GM18511 (cell line): ENCODE measurements around the gene EYS.

Experiments
- ATAC-seq: cut with Tn5 transposase; IDR thresholded peaks from one replicate; pipeline ENCODE4 v1.9.1; 2021; ENCODE audit warnings: mild to moderate bottlenecking, moderate library complexity; ENCODE audit not compliant: unreplicated experiment

Gene EYS

GRCh38 chr6:65248101-65248610, 458.9 kb downstream of the EYS start:
- ATAC-seq = no peak

- no peak for ATAC-seq
Measured at GRCh38 chr6:65231616-65232015, 475.4 kb downstream of the EYS start.

- no peak for ATAC-seq
Measured at GRCh38 chr6:65229825-65230224, 477.2 kb downstream of the EYS start.

GRCh38 chr6:65221153-65221552, 485.9 kb downstream of the EYS start:
- no peak for ATAC-seq

GRCh38 chr6:65202738-65203137, 504.3 kb downstream of the EYS start:
- ATAC-seq = no peak

GRCh38 chr6:65199683-65200082, 507.3 kb downstream of the EYS start:
- no peak for ATAC-seq

DNA sequence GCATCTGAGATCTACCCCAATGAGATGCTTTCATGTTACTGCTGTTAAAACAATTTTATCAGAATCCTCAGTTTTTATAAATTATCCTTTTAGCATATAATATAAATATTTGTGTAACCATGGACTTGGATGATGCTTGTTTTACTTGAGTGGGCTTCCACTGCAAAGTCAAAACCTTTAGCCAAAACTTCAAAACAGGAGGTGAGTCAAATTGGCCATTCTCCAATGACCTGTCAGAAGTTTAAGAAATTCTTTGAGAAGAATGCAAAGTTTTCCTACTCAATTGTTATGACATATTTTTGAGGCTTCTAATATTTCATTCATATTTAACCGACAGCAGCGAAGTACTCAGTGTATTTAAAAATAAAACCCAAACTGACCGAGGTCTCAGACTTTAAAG, 507.9 kb downstream of the EYS start:
- ATAC-seq = no peak

DNA sequence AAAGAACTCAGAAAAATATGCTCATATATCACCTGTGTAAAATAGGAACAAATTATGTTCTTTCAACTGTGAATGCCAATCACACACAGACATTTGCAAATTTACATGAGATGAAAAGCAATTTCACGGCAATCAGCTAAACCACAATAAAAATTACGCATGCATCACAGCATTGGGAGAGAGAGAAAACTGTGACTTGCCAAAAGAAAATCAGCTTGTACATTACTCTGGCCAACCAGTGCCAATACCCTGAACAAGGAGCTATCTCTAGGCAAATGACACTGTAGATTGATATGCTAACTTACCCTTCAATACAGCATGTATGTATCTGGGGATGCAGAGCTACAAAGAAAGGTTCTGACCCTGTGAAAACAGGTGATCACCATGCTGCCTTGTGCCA, 515.6 kb downstream of the EYS start:
- no peak for ATAC-seq

DNA sequence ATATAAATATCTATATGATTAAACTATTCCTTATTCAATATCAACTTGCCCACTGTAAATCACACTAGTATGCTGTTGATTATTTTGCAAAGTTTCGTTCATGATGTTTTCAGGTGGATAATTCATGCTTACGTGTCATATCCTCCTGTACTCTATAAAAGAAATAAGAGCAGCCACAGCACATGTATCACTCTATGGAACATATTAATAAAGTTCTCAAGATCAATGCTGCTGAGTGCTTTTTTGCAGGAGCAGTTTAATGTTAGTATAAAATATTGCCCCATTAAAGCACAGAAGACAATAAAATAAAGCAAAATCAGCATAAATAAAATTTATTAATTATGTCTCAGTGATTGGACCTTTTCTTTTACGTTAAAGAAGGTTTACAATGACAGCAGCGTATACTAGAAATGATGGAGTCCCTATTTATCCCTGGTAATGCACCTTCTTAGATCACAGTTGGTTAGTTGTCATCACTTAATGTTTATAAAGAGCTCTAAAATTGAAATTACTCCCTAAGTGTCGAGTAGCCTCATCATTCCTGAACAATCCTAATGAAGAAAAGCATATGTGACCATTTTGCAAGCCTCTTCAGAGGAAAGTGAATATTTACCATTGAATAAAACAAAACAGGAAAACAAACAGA, 517.7 kb downstream of the EYS start:
- no peak for ATAC-seq

DNA sequence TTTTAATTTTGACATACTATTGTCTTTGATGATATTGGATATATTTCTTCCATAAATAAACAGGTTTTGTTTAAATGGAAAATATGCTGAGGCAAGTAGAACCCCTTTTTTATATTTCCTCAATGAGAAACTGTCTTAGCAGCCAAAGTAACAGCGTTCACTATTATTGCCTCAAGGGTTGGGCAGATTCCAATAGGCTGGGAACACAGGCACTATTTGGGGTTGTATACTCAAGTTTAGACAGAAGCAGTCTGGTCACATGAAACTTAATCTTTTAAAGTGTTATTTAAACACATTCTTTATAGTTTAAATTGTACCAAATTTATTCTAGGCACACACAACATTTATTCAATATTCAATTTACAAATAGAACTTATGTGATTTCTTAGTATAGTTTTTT, 520.2 kb downstream of the EYS start:
- no peak for ATAC-seq

GRCh38 chr6:65182681-65183080, 524.3 kb downstream of the EYS start:
- ATAC-seq = no peak

- no peak for ATAC-seq
Measured at GRCh38 chr6:65170273-65170672, 536.8 kb downstream of the EYS start.

GRCh38 chr6:65161661-65162060, 545.4 kb downstream of the EYS start:
- ATAC-seq = no peak

- no peak for ATAC-seq
Measured at GRCh38 chr6:65157025-65157424, 550.0 kb downstream of the EYS start.

GRCh38 chr6:65155083-65155482, 551.9 kb downstream of the EYS start:
- no peak for ATAC-seq

GRCh38 chr6:65149841-65150240, 557.2 kb downstream of the EYS start:
- no peak for ATAC-seq

DNA sequence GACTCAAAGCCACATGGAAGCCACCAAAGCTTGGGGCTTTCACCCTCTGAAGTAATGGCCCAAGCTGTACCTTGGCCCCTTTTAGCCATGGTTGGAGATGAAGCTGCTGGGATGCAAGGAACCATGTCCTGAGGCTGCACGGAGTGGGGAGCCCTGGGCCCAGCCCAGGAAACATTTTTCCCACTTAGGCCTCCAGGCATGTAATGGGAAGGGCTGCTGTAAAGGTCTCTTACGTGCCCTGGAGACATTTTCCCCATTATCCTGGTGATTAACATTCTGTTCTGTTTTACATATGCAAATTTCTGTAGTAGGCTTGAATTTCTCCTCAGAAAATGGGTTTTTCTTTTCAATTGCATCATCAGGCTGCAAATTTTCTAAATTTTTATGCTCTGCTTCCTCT, 558.2 kb downstream of the EYS start:
- ATAC-seq = no peak

- ATAC-seq = no peak
Measured at GRCh38 chr6:65135567-65135966, 571.5 kb downstream of the EYS start.

GRCh38 chr6:65126667-65127066, 580.4 kb downstream of the EYS start:
- ATAC-seq = no peak

DNA sequence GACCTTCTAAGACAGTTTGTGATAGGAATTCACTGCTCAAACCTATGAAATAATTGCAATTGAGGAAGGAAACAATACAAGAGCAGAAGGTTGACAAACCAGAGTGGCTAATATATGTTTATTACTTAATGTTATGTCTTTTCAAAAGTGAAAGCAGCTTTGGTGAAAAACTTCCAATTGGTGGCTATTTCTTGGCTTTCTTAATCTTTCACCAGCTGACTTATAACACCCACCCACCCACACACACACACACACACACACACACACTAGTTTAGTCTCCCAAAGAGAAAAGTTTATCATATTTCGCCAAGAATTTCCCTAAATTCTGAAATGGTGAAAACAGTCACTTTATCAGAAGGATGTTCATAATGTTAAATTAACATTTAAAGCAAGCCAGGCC, 583.5 kb downstream of the EYS start:
- no peak for ATAC-seq

- ATAC-seq = no peak
Measured at GRCh38 chr6:65117817-65118409, 589.1 kb downstream of the EYS start.

GRCh38 chr6:65116326-65116725, 590.7 kb downstream of the EYS start:
- no peak for ATAC-seq

DNA sequence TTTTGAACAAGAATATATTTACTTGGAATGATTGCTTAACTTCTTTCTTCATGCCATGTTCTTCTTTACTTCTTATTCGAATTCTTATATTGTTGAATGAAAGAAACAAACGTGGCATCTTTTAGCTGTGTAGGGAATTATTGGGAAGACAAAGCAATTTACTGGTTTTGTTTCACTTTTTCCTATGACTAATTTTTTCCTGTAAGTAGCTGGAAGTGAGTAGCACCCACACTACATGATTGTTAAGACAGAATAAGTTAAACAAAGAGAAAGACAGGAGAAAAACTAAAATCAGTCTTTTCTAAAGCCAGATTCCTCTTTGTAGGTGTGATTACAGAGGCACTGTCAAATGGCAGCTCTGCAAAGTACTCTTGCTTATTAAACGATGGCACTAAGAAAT, 593.4 kb downstream of the EYS start:
- ATAC-seq = no peak
